Esophagus muscularis mucosa (tissue), 3 donors: ENCODE results near the gene PDHX.
A peak's percentile ranks its signal among the peaks of the same experiment; 100 is the strongest.

Experiments
- CTCF ChIP-seq, 3 experiments: fragments of 200-600 bp in 2 of 3; fragments of 450-650 bp in 1 of 3; sonication (generic) in 2 of 3; IDR thresholded peaks; one replicate each; pipeline ENCODE4 v1.5.1; 2017 to 2019; ENCODE audit warnings: antibody characterized with exemption in 3 of 3, mild to moderate bottlenecking in 2 of 3, moderate library complexity in 1 of 3
- POLR2A ChIP-seq: fragments of 450-650 bp; IDR thresholded peaks from one replicate; pipeline ENCODE4 v1.6.1; 2017; ENCODE audit warnings: antibody characterized with exemption, moderate library complexity, mild to moderate bottlenecking, low read depth

- TF ChIP-seq CTCF (IDR thresholded peaks at IDR 0.05) (peak; percentile 78 to 83 (median 82)), POLR2A (no peak)
Observed at GRCh38 chr11:34926101-34926830, 9.8 kb downstream of the PDHX start.
